Epidermal melanocyte (primary cell): Measurements from ENCODE around the gene IGF1R.

Source experiments
- DNase-seq: peaks from one replicate; pipeline ENCODE4 v3.0.0; 2011; ENCODE audit warnings: low spot score; ENCODE audit not compliant: insufficient read length

IGF1R gene

DNA sequence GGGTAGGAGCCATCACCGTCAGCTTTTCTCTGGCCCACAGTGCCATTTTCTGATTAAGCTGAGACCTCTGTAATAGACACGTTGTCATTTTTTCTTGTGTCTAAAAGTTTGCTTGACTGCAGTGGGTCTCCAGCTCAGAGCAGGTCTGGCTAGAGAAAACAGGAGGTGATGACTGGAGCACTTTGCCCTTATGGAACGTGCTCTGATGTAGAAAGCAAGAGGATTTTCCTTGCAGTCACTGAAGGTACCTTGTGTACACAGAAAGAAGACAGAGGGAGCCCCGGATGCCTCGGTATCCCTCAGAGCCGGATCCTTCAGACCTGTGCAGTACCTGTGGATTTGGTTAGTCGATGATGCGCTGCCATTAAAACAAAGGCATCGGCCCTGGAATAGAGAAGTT lies 76.2 kb downstream of the IGF1R start:
- no peak for DNase-seq

GRCh38 chr15:98725874-98726273 lies 77.5 kb downstream of the IGF1R start:
- DNase-seq = no peak

- DNase-seq = peak; percentile 52
Observed at GRCh38 chr15:98727115-98728040, 79.0 kb downstream of the IGF1R start.

DNA sequence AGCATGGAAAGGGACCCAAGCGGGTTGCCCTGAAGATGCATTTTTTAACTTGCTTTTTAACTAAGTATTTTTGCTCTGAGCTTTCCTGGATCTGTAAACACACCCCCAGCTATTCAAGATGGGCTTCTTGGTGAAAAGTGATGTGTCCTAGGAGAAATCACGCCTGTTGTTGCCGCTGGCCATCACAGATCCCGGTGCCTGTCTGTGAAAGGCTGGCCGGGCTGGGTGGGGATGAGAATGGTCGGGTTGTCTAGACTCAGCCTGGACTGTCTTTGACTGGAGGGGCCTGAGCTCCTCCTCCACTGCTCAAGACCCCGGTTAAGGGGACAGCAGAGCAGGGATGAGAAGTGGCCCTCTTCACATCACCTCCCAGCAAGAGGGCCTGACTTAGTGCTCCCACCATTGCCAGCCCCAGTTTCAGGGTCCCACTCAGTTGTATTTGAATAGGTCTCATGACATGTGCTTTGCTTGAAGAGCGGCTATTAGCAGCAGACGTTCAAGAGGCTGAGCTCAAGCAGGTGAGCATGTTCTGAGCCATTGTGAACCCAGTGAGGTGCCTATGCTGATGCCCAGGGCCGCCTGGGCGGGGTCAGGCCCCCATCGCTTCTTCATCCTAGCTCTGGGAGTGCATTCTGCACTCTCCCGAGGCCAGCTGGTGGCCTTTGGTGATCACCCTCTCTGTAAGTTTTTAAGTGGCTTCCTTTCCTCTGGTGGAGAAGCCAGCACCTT lies 79.9 kb downstream of the IGF1R start:
- no peak for DNase-seq

DNA sequence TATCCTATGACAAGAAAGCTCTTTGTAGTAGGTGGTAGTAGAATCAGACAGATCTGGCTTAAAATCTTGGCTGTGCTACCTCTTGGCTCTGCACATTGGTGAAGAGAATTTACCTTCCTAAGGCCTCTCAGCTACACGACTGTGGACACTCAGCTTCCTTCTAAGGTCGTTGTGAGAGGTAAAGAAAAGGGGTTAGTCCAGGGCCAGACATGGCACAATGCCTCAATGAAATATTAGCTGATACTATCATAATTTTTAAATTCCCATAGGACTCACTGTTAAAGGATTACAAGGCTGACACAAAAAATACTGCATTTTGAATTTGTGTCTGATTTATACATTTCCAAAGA lies 80.4 kb downstream of the IGF1R start:
- DNase-seq = no peak

GRCh38 chr15:98729446-98730042 lies 81.2 kb downstream of the IGF1R start:
- no peak for DNase-seq

- DNase-seq = no peak
Observed at GRCh38 chr15:98730860-98731711, 82.7 kb downstream of the IGF1R start.

- no peak for DNase-seq
Observed at GRCh38 chr15:98731712-98732450, 83.5 kb downstream of the IGF1R start.

DNA sequence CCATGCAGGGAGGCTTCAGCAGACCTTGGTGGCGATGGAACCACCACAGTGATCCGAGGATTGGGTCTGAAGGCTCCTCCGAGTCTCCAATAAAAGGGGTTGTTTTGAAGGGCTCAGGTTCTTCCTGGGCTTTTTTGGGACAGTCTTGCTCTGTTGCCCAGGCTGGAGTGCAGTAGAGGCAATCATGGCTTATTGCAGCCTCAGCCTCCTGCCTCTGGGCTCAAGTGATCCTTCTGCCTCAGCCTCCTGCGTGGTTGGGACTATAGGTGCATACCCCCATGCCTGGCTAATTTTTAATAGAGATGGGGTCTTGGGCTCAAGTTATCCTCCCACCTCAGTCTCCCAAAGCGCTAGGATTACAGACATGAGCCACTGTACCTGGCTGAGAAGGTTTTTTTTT lies 84.8 kb downstream of the IGF1R start:
- DNase-seq = no peak

DNA sequence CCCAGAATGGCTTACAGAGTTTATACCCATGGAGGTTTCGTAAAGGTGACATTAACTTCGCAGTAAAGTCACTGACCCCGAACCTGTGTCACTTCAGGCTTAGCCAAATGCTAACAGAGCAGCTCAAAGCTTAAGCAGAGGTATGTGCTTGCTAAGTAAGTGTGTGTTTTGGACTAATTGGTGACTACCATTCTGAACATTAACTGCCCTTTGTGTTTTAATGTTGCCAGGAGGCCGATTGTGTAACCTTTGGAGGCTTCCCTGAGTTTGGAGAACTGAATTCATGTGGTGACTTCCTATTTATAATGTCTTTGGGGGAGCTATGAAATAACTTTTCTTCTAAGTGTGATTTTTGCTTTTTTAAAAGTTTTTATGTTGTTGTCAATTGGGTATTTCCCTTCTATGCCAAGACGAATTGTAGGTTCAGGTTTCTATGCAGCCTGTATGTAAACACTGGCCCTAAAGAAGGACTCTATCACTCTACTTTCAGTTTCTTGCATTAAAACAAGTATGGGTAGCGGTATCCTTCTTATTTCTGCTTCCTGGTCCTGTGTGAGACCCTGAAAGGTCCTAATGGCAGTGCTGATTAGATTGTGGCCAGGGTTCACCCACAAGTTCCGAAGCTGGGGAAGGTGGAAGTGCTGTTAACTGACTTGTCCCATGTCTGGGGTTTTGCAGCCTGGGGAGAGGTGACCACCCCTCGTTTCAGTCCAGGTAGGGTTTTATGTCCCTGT lies 86.3 kb downstream of the IGF1R start:
- no peak for DNase-seq

DNA sequence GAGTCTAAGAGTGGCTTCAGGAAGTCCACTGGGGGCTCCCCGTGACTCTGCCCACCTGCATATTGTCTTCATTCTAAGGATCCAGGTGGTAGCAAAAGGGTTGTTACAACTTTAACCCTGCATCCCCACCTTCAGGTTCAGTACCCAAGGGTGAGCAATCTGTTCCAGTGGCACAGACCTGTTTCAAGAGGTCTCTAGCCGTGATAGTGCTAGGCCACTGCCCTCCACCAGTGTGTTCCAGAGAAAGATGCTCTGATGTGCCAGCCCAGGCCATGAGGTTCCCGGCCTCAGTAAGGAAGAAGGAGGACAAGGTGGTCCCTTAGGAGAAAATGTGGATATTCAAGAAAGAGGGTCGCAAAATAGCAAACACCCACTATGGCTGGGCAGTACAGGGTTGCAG lies 87.0 kb downstream of the IGF1R start:
- no peak for DNase-seq

DNA sequence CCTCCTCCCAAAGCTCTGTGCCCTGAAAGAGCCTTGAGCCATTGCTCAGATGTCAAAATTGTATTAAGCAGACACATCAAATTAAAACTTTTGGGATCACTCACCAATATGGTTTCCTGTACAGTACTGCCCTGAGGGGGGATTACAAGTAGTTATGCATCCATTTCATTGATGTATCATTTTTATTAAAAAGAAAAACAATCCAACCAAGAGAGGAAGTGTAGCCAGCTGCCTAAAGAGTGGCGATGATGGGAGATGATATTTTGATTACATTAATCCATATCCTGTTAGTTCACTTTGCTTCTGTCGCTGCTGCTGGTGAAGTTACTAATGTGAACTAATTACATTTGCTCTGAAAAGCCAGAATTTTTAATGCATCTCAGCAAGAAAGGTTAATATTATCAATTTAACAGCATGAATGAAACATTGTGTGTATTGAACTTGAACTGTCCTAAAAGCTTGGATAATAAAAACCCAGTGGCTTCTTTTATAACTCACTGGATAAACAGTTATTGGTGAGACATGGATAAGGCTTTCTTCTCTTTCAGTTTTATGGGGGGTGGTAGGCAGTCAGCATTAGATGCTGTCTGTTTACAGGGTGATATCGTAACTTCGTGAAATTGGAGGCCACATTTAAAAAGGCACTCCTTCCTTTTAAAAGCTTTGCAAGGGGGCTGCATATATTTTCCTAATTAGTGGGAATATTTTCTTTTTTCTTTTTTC lies 87.7 kb downstream of the IGF1R start:
- DNase-seq = no peak

DNA sequence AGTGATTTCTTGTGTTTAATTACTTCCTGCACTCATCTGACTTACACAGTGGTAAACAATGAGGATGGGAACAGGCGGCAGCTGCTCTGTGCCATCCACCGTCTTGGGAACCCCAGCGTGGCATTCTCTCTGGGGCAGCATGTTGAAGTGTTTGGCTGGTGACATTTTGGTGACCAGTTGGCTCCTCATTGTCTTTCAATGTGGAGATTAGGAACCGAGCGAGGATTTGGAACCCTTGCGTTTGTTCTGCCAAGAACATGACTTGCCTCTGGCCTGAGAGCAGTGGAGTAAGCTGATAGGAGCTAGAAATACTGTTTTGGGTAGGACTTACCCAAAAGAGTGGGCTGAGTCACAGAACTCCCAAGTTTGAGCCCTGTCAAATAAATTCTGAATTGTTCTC lies 88.8 kb downstream of the IGF1R start:
- DNase-seq = no peak

DNA sequence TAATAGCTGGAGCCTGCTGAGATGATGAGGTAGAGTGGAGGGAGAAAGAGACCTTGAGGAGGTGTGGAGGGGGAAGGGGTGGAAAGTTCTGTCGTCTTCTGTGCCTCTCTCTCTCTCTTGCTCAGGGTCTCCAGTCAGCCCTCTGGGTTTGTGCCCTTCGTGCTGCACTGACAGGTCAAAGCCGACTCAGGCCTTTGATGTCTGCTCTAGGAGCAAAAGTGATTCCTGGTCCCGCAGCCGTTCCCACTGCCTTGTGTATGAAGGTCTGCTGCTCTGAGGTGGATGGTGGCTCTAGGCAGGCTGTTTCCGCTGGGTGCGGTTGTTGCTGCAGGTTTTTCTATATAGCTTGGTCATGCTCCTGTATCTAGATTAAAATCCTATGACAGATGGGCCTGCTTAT lies 89.4 kb downstream of the IGF1R start:
- DNase-seq = no peak

DNA sequence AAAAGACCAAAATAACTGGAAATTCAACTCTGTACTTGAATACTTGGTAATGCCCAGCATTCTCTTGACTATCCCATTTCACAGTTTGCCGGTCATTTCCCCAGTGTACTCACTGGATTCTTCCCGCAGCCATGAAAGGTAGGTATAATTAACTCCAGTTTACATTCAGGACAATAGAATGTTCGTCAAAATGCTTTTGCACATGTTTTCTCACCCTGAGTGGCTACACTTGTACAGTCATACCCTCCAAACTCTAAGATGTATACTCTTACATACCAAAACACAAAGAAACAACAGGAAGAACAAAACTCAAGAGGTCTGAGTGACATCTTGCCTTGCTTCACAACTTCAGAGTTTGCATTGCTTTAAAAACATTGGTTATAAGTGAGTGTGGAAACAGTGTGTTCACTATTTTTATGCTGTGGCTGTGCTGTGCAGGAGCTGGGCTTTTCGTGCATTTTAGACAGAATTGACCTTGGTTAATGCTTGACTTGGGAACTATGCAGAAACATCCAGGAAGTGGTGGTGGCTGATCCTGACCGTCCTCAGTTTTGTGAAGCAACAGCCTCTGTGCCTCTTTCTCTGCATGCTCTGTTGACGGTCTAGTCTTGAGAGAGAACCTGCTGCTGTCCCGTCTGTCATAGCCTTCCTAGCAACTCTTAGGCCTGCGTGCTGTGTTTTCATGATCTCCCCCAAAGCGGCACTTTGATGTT lies 90.5 kb downstream of the IGF1R start:
- no peak for DNase-seq

GRCh38 chr15:98740295-98740694 lies 92.0 kb downstream of the IGF1R start:
- DNase-seq = no peak

- DNase-seq = no peak
Observed at GRCh38 chr15:98740963-98741362, 92.6 kb downstream of the IGF1R start.

GRCh38 chr15:98743177-98743576 lies 94.8 kb downstream of the IGF1R start:
- DNase-seq = no peak

DNA sequence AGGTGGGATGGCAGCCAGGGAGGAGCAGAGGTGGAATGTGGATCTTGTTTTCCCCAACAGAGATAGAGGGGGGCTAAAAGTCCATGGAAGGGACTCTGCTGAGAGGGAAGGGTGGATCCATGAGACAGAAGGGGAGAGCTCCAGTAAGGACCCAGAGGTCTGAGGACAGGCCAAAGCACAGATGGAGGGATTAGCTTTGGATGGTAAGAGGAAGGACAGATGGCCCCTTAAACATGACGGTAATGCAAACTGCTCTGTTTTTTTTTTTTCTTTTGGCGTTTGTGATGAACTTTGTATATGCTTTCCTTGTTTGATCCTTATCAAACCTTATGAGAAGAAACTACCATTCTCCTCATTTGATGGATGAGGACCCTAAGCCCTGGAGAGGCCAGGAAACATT lies 96.2 kb downstream of the IGF1R start:
- DNase-seq = no peak
